NCI-H187 treated with DMSO at 0.1 percent for 48 hours (cell line): Measurements from ENCODE around the gene NLRP7.

Source experiments
- DNase-seq: peaks from one replicate; lab custom pipeline; 2025; lab: John Stamatoyannopoulos, UW

The NLRP7 gene

DNA sequence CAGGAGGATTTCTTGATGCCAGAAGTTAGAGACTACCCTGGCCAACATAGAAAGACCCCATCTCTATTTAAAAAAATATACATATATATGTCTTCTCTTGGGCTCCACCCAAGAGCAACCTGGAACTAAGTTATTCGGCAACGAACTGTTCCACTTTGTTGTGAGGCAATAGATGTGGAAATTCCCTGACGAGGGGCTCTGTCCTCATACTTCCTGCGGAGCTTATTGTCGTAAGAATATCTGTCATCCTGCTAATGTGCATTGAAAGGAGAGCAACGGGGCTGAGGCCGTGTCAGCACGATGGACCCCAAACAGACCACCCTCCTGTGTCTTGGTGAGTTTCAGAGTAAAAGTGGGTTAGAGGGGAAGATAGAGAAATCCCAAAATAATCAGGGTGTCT is 73.3 kb downstream of the NLRP7 start, which contains the start of gene FCAR:
Gene FCAR, plus strand, starts transcription at position 246 of the 400 bp plus-strand sequence. Its CDS starts 55 bp downstream, at position 301.
- DNase-seq = no peak
